ENCODE data around the gene RBM22.

Gene RBM22

GRCh38 chr5:150653762-150654556 lies 46.9 kb downstream of the RBM22 start:
- Histone ChIP-seq H3K4me3 (ENCODE audit: low read length, poor library complexity, severe bottlenecking) (no peak overlapping the region), H3K36me3 (ENCODE audit: insufficient read depth, low read length) (no peaks in the 10 kb centered on the region), H3K9me3 (ENCODE audit: insufficient read depth, low read depth, low read length) (no peaks in the 10 kb centered on the region), H3K4me1 (ENCODE audit: insufficient read depth, low read length, poor library complexity, severe bottlenecking) (peaks cover 12% of the 10 kb centered on the region), H3K4me2 (ENCODE audit: low read depth, low read length, poor library complexity, severe bottlenecking) (no peak overlapping the region), H3K27me3 (ENCODE audit: insufficient read depth, low read length, poor library complexity, severe bottlenecking) (no peaks in the 10 kb centered on the region), H3K9me2 (replicated peaks; ENCODE audit: low read depth, low read length) (no peaks in the 10 kb centered on the region), H3K9ac (ENCODE audit: low read depth, low read length, poor library complexity, severe bottlenecking) (no peak overlapping the region), H3K79me2 (ENCODE audit: insufficient read depth, low read length) (no peaks in the 10 kb centered on the region), H3F3A (ENCODE audit: low read depth) (no peaks in the 10 kb centered on the region), H2AFZ (ENCODE audit: low read length) (no peak overlapping the region), H4K20me1 (ENCODE audit: insufficient read depth, low read length, poor library complexity, severe bottlenecking) (no peaks in the 10 kb centered on the region)
- no peak for TF ChIP-seq CTCF (conservative IDR thresholded peaks at IDR 0.05; ENCODE audit: low read length)
- no peak for TF ChIP-seq EZH2phosphoT487 (IDR thresholded peaks at IDR 0.05; ENCODE audit: borderline replicate concordance)

DNA sequence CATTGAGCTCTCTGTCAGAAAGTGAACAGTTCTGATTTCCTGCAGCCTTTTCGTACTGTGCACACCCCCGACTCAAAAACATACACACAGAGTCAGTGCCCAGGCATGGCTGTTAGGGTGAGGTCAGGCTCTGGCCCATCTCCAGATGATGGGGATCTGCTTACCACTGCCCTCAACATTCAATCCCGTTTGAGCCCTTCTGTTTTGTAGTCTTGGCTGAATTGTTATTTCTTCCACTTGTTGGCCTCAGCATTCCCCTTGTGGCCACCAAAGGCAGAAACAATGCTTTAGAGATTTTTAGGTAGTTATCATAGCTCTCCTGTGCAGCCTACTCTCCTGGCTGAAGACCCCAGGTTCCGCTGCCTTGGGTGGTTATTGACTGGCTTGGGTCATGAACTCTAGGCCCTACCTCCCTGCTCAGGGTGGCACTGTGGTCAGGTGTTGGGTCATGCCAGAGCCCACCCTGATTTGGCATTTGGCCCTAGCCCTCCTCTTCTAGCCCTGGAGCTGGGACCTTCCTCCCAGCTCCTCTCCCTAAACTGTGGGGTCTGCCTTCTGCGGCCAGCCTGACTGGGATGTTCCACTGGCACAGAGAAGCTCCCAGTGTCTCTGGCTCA lies 47.6 kb downstream of the RBM22 start:
- Histone ChIP-seq H3K4me3 (ENCODE audit: low read length, poor library complexity, severe bottlenecking) (no peak overlapping the region), H3K36me3 (ENCODE audit: insufficient read depth, low read length) (no peaks in the 10 kb centered on the region), H3K4me1 (ENCODE audit: insufficient read depth, low read length, poor library complexity, severe bottlenecking) (peaks cover 12% of the 10 kb centered on the region), H3K9me2 (replicated peaks; ENCODE audit: low read depth, low read length) (no peaks in the 10 kb centered on the region), H2AFZ (ENCODE audit: low read length) (no peak overlapping the region), H3K4me2 (ENCODE audit: low read depth, low read length, poor library complexity, severe bottlenecking) (no peak overlapping the region), H3F3A (ENCODE audit: low read depth) (no peaks in the 10 kb centered on the region), H3K79me2 (ENCODE audit: insufficient read depth, low read length) (no peaks in the 10 kb centered on the region), H3K9me3 (ENCODE audit: insufficient read depth, low read depth, low read length) (no peaks in the 10 kb centered on the region), H3K9ac (ENCODE audit: low read depth, low read length, poor library complexity, severe bottlenecking) (no peak overlapping the region), H4K20me1 (ENCODE audit: insufficient read depth, low read length, poor library complexity, severe bottlenecking) (no peaks in the 10 kb centered on the region), H3K27me3 (ENCODE audit: insufficient read depth, low read length, poor library complexity, severe bottlenecking) (no peaks in the 10 kb centered on the region)
- no peak for TF ChIP-seq CTCF (conservative IDR thresholded peaks at IDR 0.05; ENCODE audit: low read length)
- no peak for TF ChIP-seq EZH2phosphoT487 (IDR thresholded peaks at IDR 0.05; ENCODE audit: borderline replicate concordance)

DNA sequence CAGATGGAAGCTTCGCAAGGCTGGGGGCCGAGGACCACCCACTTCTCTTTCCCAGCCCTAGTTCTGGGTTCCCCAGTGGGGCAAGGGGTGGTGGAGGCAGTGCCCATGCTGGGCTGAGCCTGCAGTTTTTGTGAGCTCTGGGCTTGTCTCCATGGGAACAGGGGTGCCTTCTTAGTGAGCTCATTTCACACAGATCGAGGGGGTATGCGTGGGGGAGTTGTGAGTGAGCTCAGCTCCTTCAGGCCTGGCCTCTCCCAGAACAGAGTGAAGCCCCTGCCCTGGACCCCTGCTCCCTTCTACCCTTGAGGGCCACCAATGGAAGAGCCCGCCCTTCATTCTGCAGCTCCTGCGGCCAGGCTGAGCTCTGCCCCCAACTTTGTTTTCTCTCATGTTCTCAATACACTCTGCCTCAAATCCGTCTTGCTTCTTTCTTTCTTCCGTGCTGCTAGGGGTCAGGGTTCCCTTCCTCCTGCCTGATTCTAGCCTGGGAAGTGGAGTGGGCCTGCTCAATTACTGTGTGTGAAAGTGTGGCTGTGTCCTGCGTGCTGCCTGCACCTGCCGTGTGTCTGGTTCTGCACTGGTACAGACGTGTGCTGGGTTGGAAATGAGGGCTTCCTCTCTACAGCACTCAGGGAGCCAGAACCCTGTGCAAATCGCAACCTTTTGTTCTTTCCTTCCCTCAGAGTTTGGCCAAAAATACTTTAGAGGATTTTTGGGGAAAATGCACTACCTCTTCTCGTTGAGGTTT lies 48.8 kb downstream of the RBM22 start:
- H3K4me2 ChIP-seq (ENCODE audit: low read depth, low read length, poor library complexity, severe bottlenecking) = no peak overlapping the region
- H3K4me3 ChIP-seq (ENCODE audit: low read length, poor library complexity, severe bottlenecking) = no peak overlapping the region
- H3K36me3 ChIP-seq (ENCODE audit: insufficient read depth, low read length) = no peaks in the 10 kb centered on the region
- no peaks in the 10 kb centered on the region for H3K9me3 ChIP-seq (ENCODE audit: insufficient read depth, low read depth, low read length)
- no peaks in the 10 kb centered on the region for H3K79me2 ChIP-seq (ENCODE audit: insufficient read depth, low read length)
- H3K9ac ChIP-seq (ENCODE audit: low read depth, low read length, poor library complexity, severe bottlenecking) = no peak overlapping the region
- H4K20me1 ChIP-seq (ENCODE audit: insufficient read depth, low read length, poor library complexity, severe bottlenecking) = no peaks in the 10 kb centered on the region
- TF ChIP-seq EZH2phosphoT487 (IDR thresholded peaks at IDR 0.05; ENCODE audit: borderline replicate concordance) = no peak
- no peak for TF ChIP-seq CTCF (conservative IDR thresholded peaks at IDR 0.05; ENCODE audit: low read length)
- H3K9me2 ChIP-seq (replicated peaks; ENCODE audit: low read depth, low read length) = no peaks in the 10 kb centered on the region
- H3K27me3 ChIP-seq (ENCODE audit: insufficient read depth, low read length, poor library complexity, severe bottlenecking) = no peaks in the 10 kb centered on the region
- no peak overlapping the region for H2AFZ ChIP-seq (ENCODE audit: low read length)
- no peaks in the 10 kb centered on the region for H3F3A ChIP-seq (ENCODE audit: low read depth)
- H3K4me1 ChIP-seq (ENCODE audit: insufficient read depth, low read length, poor library complexity, severe bottlenecking) = peaks cover 8% of the 10 kb centered on the region

Measured in Loucy (cell line).